Fibroblast of lung (primary cell): ENCODE results near the gene SERINC4. TPM values are rescaled to one million over a fixed set of nuclear protein-coding genes. Genes with fewer than 3 reads are reported as not detected.

ENCODE experiments used
- DNase-seq, 2 donors: peaks; one replicate each; pipeline versions ENCODE4 v3.0.0 to v3.0.0-alpha.2; 2010; ENCODE audit warnings: low read depth in 2 of 2
- H2AFZ ChIP-seq: 2 replicates; pipeline ENCODE4 v1.5.1; 2012; ENCODE audit warnings: low read length, control low read depth, inconsistent platforms
- H3K27ac ChIP-seq: 2 replicates; pipeline ENCODE4 v1.5.1; 2011; ENCODE audit warnings: low read length, control low read depth; ENCODE audit not compliant: insufficient read depth
- H3K27me3 ChIP-seq: 2 replicates; pipeline ENCODE4 v1.5.1; 2011; ENCODE audit warnings: mild to moderate bottlenecking, low read length; ENCODE audit not compliant: control insufficient read depth, insufficient read depth
- H3K36me3 ChIP-seq: 2 replicates; pipeline ENCODE4 v1.5.1; 2011; ENCODE audit warnings: low read length; ENCODE audit not compliant: control insufficient read depth, insufficient read depth
- H3K4me1 ChIP-seq: 2 replicates; pipeline ENCODE4 v1.5.1; 2011; ENCODE audit warnings: low read length; ENCODE audit not compliant: control insufficient read depth, insufficient read depth; ENCODE audit errors: extremely low read depth
- H3K4me2 ChIP-seq: 2 replicates; pipeline ENCODE4 v1.5.1; 2011; ENCODE audit warnings: low read length, control low read depth; ENCODE audit not compliant: insufficient read depth; ENCODE audit errors: extremely low read depth
- H3K4me3 ChIP-seq, 4 experiments: fragments of 200-600 bp in 1 of 4; sonication (generic) in 1 of 4; replicated peaks in 1 of 4; 2 replicates each; pipeline ENCODE4 v1.5.1; 2011 to 2016; ENCODE audit warnings: low read length in 4 of 4, low read depth in 3 of 4, mild to moderate bottlenecking in 3 of 4, control low read depth in 2 of 4, inconsistent platforms in 1 of 4, mixed read lengths in 1 of 4; ENCODE audit not compliant: insufficient read depth in 1 of 4; ENCODE audit errors: control extremely low read depth in 1 of 4
- H3K79me2 ChIP-seq: 2 replicates; pipeline ENCODE4 v1.5.1; 2012; ENCODE audit warnings: mild to moderate bottlenecking, low read length, inconsistent platforms; ENCODE audit not compliant: control insufficient read depth, insufficient read depth
- H3K9ac ChIP-seq: 2 replicates; pipeline ENCODE4 v1.5.1; 2011; ENCODE audit warnings: mild to moderate bottlenecking, low read length, control low read depth; ENCODE audit not compliant: insufficient read depth
- H3K9me3 ChIP-seq: 2 replicates; pipeline ENCODE4 v1.5.1; 2012; ENCODE audit warnings: low read depth, low read length; ENCODE audit not compliant: control insufficient read depth, insufficient read depth
- H4K20me1 ChIP-seq: 2 replicates; pipeline ENCODE4 v1.5.1; 2011; ENCODE audit warnings: low read length; ENCODE audit not compliant: control insufficient read depth, insufficient read depth; ENCODE audit errors: extremely low read depth
- EZH2 ChIP-seq: IDR thresholded peaks from 2 replicates; pipeline ENCODE4 v1.5.1; 2012; ENCODE audit warnings: low read length, control low read depth, mild to moderate bottlenecking; ENCODE audit errors: missing control alignments
- polyA plus RNA-seq, 2 donors: library from polyadenylated mRNA; depleted of rRNA in 1 of 2; stranded (reverse) in 1 of 2; unstranded in 1 of 2; fragments of >200 nt; gene quantifications; 2 replicates each; pipeline ENCODE4 v1.2.1, GENCODE V29; 2011 to 2012; ENCODE audit warnings: missing spikeins in 1 of 2
- total RNA-seq: library from RNA; depleted of rRNA; stranded (reverse); fragments of >200 nt; gene quantifications from 2 replicates; pipeline ENCODE4 v1.2.1, GENCODE V29; 2014
- TF ChIP-seq, protein P1 (sequence below), 2 donors: IDR thresholded peaks in 1 of 2; conservative IDR thresholded peaks in 1 of 2; 1 replicate in 1 of 2; 2 replicates in 1 of 2; pipeline ENCODE4 v1.5.1; 2011 to 2012; ENCODE audit warnings: low read length in 2 of 2, control low read depth in 1 of 2, inconsistent platforms in 1 of 2, low read depth in 1 of 2, mild to moderate bottlenecking in 1 of 2

Gene SERINC4
- total and polyA plus RNA-seq, 2 donors (not counting 1 experiment from before 2014, with no cell fraction given): 0.06 to 0.17 TPM

DNA sequence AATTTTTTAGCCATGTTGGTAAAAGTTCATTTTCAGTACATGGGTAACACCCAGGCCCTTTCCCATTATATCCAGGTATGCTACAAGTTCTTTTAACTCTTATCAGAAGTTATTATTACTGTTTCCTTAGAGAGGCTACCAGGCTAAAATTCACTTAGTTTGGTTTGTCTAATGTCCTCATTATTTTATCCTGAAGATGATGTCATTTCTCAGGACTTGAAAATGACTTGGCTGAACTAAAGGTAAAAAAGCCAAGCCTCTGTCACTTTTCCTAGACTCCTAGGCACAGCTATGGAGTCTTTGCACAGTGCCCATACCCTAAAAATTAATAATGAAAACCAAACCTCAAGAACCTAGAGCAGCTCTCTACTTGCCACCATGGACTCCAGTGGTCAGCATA, 27.4 kb downstream of the SERINC4 start:
- DNase-seq: no peak
- Histone ChIP-seq H4K20me1 (no peaks in the 10 kb centered on the region), H3K4me3 (no peak overlapping the region), H3K9me3 (no peaks in the 10 kb centered on the region), H3K27ac (no peak overlapping the region), H3K4me1 (peaks cover 2% of the 10 kb centered on the region), H3K9ac (no peak overlapping the region), H3K4me2 (no peak overlapping the region), H3K36me3 (peaks cover 12% of the 10 kb centered on the region), H3K27me3 (no peaks in the 10 kb centered on the region), H2AFZ (no peak overlapping the region), H3K79me2 (no peaks in the 10 kb centered on the region)
- no peak for TF ChIP-seq EZH2
- TF ChIP-seq, protein P1, sequence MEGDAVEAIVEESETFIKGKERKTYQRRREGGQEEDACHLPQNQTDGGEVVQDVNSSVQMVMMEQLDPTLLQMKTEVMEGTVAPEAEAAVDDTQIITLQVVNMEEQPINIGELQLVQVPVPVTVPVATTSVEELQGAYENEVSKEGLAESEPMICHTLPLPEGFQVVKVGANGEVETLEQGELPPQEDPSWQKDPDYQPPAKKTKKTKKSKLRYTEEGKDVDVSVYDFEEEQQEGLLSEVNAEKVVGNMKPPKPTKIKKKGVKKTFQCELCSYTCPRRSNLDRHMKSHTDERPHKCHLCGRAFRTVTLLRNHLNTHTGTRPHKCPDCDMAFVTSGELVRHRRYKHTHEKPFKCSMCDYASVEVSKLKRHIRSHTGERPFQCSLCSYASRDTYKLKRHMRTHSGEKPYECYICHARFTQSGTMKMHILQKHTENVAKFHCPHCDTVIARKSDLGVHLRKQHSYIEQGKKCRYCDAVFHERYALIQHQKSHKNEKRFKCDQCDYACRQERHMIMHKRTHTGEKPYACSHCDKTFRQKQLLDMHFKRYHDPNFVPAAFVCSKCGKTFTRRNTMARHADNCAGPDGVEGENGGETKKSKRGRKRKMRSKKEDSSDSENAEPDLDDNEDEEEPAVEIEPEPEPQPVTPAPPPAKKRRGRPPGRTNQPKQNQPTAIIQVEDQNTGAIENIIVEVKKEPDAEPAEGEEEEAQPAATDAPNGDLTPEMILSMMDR (conservative IDR thresholded peaks at IDR 0.05 in 1 of 2, IDR thresholded peaks at IDR 0.05 in 1 of 2; ENCODE audit: low read depth in 1 of 2, low read length in 2 of 2): no peak

DNA sequence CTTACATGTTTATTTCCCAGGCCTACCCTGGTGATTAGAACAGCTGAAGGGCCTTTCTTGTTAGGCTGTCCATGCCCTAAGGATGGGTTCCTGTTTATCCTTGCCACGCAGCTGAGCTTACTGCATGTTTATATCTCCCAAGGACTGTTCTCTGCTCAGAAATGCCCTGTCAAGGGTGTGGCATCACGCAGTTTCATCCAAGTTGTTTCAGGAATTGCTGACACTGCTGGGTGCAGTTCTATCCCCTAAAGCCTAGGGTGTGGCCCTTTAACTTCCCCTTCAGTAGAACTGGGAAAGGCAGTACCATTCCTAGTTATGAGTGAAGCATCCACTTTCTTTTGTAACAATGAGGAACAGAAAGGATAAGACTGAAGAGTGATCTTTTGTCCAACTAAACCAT, 28.2 kb downstream of the SERINC4 start:
- TF ChIP-seq, protein P1 (conservative IDR thresholded peaks at IDR 0.05 in 1 of 2, IDR thresholded peaks at IDR 0.05 in 1 of 2; ENCODE audit: low read depth in 1 of 2, low read length in 2 of 2): no peak
- TF ChIP-seq EZH2: no peak
- H4K20me1 ChIP-seq: no peaks in the 10 kb centered on the region
- no peak overlapping the region for H3K27ac ChIP-seq
- H3K9ac ChIP-seq: no peak overlapping the region
- H3K4me2 ChIP-seq: no peak overlapping the region
- no peaks in the 10 kb centered on the region for H3K27me3 ChIP-seq
- no peak for DNase-seq
- no peaks in the 10 kb centered on the region for H3K79me2 ChIP-seq
- no peak overlapping the region for H2AFZ ChIP-seq
- H3K4me1 ChIP-seq: no peaks in the 10 kb centered on the region
- H3K9me3 ChIP-seq: no peaks in the 10 kb centered on the region
- peaks cover 12% of the 10 kb centered on the region for H3K36me3 ChIP-seq
- H3K4me3 ChIP-seq: no peak overlapping the region

DNA sequence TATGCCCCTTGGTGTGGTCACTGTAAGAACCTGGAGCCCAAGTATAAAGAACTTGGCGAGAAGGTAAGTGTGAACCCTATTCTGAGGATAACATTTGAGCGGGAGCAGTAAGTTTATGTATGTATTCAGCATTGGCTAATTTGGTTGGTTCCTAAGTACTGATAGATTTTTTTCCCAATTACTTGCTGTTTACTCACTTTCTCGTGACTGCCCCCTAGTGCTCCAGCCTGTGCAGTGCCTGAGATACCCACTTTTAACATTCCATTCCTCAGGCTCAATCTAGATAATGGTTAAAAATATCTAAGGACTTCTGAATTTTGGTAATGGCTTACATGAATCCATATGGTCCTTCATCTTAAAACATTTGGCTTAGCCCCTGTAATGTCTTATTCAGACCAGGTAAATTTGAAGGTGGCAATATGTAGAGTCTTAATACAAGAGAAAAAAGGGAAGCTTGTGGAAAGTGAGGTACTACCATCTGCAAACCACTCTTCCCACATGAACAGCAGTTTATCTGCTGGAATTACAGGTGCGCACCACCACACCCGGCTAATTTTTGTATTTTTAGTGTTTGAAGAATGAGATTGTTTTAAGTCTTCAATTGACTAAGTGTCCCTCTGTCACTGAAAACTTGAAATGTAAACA, 30.3 kb downstream of the SERINC4 start:
- no peak for TF ChIP-seq EZH2
- TF ChIP-seq, protein P1 (conservative IDR thresholded peaks at IDR 0.05 in 1 of 2, IDR thresholded peaks at IDR 0.05 in 1 of 2; ENCODE audit: low read depth in 1 of 2, low read length in 2 of 2): peak; percentile 84 to 96
- H4K20me1 ChIP-seq: no peaks in the 10 kb centered on the region
- H3K4me3 ChIP-seq: no peak overlapping the region
- DNase-seq: peak; percentile 57 to 73
- H3K27ac ChIP-seq: no peak overlapping the region
- H2AFZ ChIP-seq: no peak overlapping the region
- no peak overlapping the region for H3K4me2 ChIP-seq
- H3K27me3 ChIP-seq: no peaks in the 10 kb centered on the region
- peaks cover 17% of the 10 kb centered on the region for H3K36me3 ChIP-seq
- H3K79me2 ChIP-seq: no peaks in the 10 kb centered on the region
- H3K9ac ChIP-seq: no peak overlapping the region
- H3K9me3 ChIP-seq: no peaks in the 10 kb centered on the region
- H3K4me1 ChIP-seq: no peaks in the 10 kb centered on the region
